Panc1 (cell line): ENCODE measurements around the gene DENND5B. TPM values are rescaled to one million over a fixed set of nuclear protein-coding genes. Genes with fewer than 3 reads are reported as not detected.

Experiments used
- ATAC-seq: fragments of 200-7000 bp; cut with Tn5 transposase; 2 replicates; pipeline ENCODE4 v1.9.1; 2020; ENCODE audit warnings: mild to moderate bottlenecking, moderate library complexity
- BruUV-seq: library from RNA; stranded (reverse); fragments of 400-500 nt; replicated peaks from 2 replicates; lab custom pipeline; 2021; lab: Mats Ljungman, UMichigan
- CTCF ChIA-PET: fragments of 300-600 bp; sonication (Branson Sonifier 250); formaldehyde crosslinking; loops from one replicate; lab custom pipeline; 2022; ENCODE audit warnings: antibody characterized with exemption; lab: Charles Lee
- POLR2A ChIA-PET: fragments of 300-600 bp; sonication (Branson Sonifier 250); formaldehyde crosslinking; loops from one replicate; lab custom pipeline; 2022; ENCODE audit warnings: antibody characterized with exemption; lab: Charles Lee
- DNase-seq: peaks from one replicate; pipeline ENCODE4 v3.0.0-alpha.2; 2010; ENCODE audit warnings: low read depth, low spot score
- H3K27ac ChIP-seq: 2 replicates; pipeline ENCODE4 v1.5.1; 2011; ENCODE audit warnings: mild to moderate bottlenecking, low read length, inconsistent platforms
- H3K27me3 ChIP-seq: fragments of 200-500 bp; sonication (Bioruptor generic); 2 replicates; pipeline ENCODE4 v1.6.0; 2014; ENCODE audit warnings: low read length, inconsistent platforms; ENCODE audit not compliant: control insufficient read depth, insufficient read depth
- H3K36me3 ChIP-seq: fragments of 200-500 bp; sonication (Bioruptor generic); 2 replicates; pipeline ENCODE4 v1.5.1; 2014; ENCODE audit warnings: inconsistent platforms, mild to moderate bottlenecking, low read length, moderate library complexity; ENCODE audit not compliant: control insufficient read depth, insufficient read depth
- H3K4me1 ChIP-seq: 2 replicates; pipeline ENCODE4 v1.5.1; 2011; ENCODE audit warnings: inconsistent platforms, mild to moderate bottlenecking, low read length, moderate library complexity; ENCODE audit not compliant: control insufficient read depth, insufficient read depth
- H3K4me3 ChIP-seq, 2 experiments: 2 replicates each; pipeline ENCODE4 v1.5.1; 2011 to 2012; ENCODE audit warnings: low read depth in 2 of 2, low read length in 2 of 2, mild to moderate bottlenecking in 2 of 2, inconsistent platforms in 1 of 2, moderate library complexity in 1 of 2
- H3K9me3 ChIP-seq: fragments of 200-500 bp; sonication (Bioruptor generic); 2 replicates; pipeline ENCODE4 v1.5.1; 2014; ENCODE audit warnings: low read depth, mild to moderate bottlenecking, inconsistent platforms, low read length, moderate library complexity; ENCODE audit not compliant: control insufficient read depth, insufficient read depth
- CTCF ChIP-seq: fragments of 450-650 bp; IDR thresholded peaks from 2 replicates; pipeline ENCODE4 v1.5.1; 2017; ENCODE audit warnings: mild to moderate bottlenecking
- POLR2AphosphoS5 ChIP-seq: IDR thresholded peaks from 2 replicates; pipeline ENCODE4 v1.6.1; 2012; ENCODE audit warnings: mild to moderate bottlenecking, low read depth, low read length, moderate library complexity
- SIN3A ChIP-seq: IDR thresholded peaks from 2 replicates; pipeline ENCODE4 v1.6.1; 2012; ENCODE audit warnings: low read depth, mild to moderate bottlenecking, low read length, moderate library complexity, borderline replicate concordance; ENCODE audit not compliant: insufficient read depth
- TCF7L2 ChIP-seq: IDR thresholded peaks from 2 replicates; pipeline ENCODE4 v1.6.1; 2011; ENCODE audit warnings: mild to moderate bottlenecking, low read depth, low read length, inconsistent platforms
- in situ Hi-C: cut with HindIII; loops from 2 replicates; pipeline ENCODE4 v1.10.0; 2016; ENCODE audit warnings: low sequenced_read_pairs, low pct_unique_long_range_greater_than_20kb
- intact Hi-C: fragments of 100-400 bp; cut with micrococcal nuclease; formaldehyde crosslinking; loops from one replicate; pipeline ENCODE4 v1.10.0; 2022; ENCODE audit not compliant: unreplicated experiment
- total RNA-seq: library from RNA; stranded (reverse); gene quantifications from one replicate; pipeline ENCODE4 v1.2.1, GENCODE V29; 2021; ENCODE audit not compliant: unreplicated experiment
- TF ChIP-seq, protein P1 (sequence below), 2 experiments: IDR thresholded peaks; 2 replicates each; pipeline ENCODE4 v1.6.1; 2011 to 2012; ENCODE audit warnings: low read depth in 2 of 2, control low read depth in 1 of 2, low read length in 1 of 2, mild to moderate bottlenecking in 1 of 2, moderate library complexity in 1 of 2; ENCODE audit not compliant: insufficient read depth in 1 of 2

Gene DENND5B
- total RNA-seq, 1 experiment from 2014 or later: 36.8 TPM

GRCh38 chr12:31597066-31597465, 6.1 kb upstream of the DENND5B start:
- no peak for DNase-seq
- POLR2A ChIA-PET: no interaction called here
- in situ Hi-C loops (no loop called here), intact Hi-C loops (no loop called here)
- TF ChIP-seq CTCF (no peak), TCF7L2 (no peak), SIN3A (no peak), POLR2AphosphoS5 (no peak)
- TF ChIP-seq, protein P1, sequence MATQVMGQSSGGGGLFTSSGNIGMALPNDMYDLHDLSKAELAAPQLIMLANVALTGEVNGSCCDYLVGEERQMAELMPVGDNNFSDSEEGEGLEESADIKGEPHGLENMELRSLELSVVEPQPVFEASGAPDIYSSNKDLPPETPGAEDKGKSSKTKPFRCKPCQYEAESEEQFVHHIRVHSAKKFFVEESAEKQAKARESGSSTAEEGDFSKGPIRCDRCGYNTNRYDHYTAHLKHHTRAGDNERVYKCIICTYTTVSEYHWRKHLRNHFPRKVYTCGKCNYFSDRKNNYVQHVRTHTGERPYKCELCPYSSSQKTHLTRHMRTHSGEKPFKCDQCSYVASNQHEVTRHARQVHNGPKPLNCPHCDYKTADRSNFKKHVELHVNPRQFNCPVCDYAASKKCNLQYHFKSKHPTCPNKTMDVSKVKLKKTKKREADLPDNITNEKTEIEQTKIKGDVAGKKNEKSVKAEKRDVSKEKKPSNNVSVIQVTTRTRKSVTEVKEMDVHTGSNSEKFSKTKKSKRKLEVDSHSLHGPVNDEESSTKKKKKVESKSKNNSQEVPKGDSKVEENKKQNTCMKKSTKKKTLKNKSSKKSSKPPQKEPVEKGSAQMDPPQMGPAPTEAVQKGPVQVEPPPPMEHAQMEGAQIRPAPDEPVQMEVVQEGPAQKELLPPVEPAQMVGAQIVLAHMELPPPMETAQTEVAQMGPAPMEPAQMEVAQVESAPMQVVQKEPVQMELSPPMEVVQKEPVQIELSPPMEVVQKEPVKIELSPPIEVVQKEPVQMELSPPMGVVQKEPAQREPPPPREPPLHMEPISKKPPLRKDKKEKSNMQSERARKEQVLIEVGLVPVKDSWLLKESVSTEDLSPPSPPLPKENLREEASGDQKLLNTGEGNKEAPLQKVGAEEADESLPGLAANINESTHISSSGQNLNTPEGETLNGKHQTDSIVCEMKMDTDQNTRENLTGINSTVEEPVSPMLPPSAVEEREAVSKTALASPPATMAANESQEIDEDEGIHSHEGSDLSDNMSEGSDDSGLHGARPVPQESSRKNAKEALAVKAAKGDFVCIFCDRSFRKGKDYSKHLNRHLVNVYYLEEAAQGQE (IDR thresholded peaks at IDR 0.05; ENCODE audit: insufficient read depth in 1 of 2, low read depth in 2 of 2, low read length in 1 of 2): no peak
- CTCF ChIA-PET: no interaction called here
- ATAC-seq: no peak
- no TSS peak for BruUV-seq
- no peaks in the 10 kb centered on the region for H3K36me3 ChIP-seq
- H3K27ac ChIP-seq: no peak overlapping the region
- peaks cover 5% of the 10 kb centered on the region for H3K4me1 ChIP-seq
- H3K27me3 ChIP-seq: no peaks in the 10 kb centered on the region
- H3K9me3 ChIP-seq: no peaks in the 10 kb centered on the region
- no peak overlapping the region for H3K4me3 ChIP-seq

GRCh38 chr12:31594681-31595080, 3.7 kb upstream of the DENND5B start:
- Histone ChIP-seq H3K36me3 (no peaks in the 10 kb centered on the region), H3K27ac (no peak overlapping the region), H3K27me3 (no peaks in the 10 kb centered on the region), H3K4me1 (peaks cover 10% of the 10 kb centered on the region), H3K4me3 (no peak overlapping the region), H3K9me3 (no peaks in the 10 kb centered on the region)
- POLR2A ChIA-PET: no interaction called here
- CTCF ChIA-PET: no interaction called here
- DNase-seq: no peak
- in situ Hi-C loops: no loop called here
- intact Hi-C loops: no loop called here
- TF ChIP-seq TCF7L2 (no peak), CTCF (no peak)
- TF ChIP-seq, protein P1 (IDR thresholded peaks at IDR 0.05; ENCODE audit: insufficient read depth in 1 of 2, low read depth in 2 of 2, low read length in 1 of 2): no peak
- ATAC-seq: no peak
- no TSS peak for BruUV-seq
